HepG2 (cell line): ENCODE results near the gene KRT2. TPM values are rescaled to one million over a fixed set of nuclear protein-coding genes. Genes with fewer than 3 reads are reported as not detected.

Experiments
- ATAC-seq: fragments of 200-7000 bp; cut with Tn5 transposase; 3 replicates; pipeline ENCODE4 v1.9.1; 2020; ENCODE audit warnings: mild to moderate bottlenecking, moderate library complexity
- BruUV-seq: library from RNA; stranded (reverse); fragments of 400-500 nt; replicated peaks from 2 replicates; lab custom pipeline; 2021; lab: Mats Ljungman, UMichigan
- CTCF ChIA-PET: fragments of 300-600 bp; formaldehyde crosslinking; extraction: SDS; loops from one replicate; lab custom pipeline; 2021; ENCODE audit warnings: low total read pairs, inconsistent platforms, low intra/inter-chr PET ratio; lab: Yijun Ruan, JAX
- POLR2A ChIA-PET: fragments of 350-600 bp; sonication (Branson Sonifier 250); formaldehyde crosslinking; loops from one replicate; lab custom pipeline; 2020; ENCODE audit warnings: antibody characterized with exemption, inconsistent platforms; lab: Yijun Ruan, JAX
- DNase-seq: peaks from one replicate; pipeline ENCODE4 v3.0.0-alpha.2; 2015; ENCODE audit warnings: low spot score
- FAIRE-seq: peaks from 3 replicates; lab custom pipeline; 2011; peaks lifted over from hg19 to GRCh38; lab: Jason Lieb, UNC
- H2AFZ ChIP-seq: one replicate; pipeline ENCODE4 v1.6.1; 2011; ENCODE audit warnings: low read length, inconsistent platforms
- H3K27ac ChIP-seq: fragments of 300-600 bp; 3 replicates; pipeline ENCODE4 v1.8.0; 2011; ENCODE audit warnings: mixed run types, mild to moderate bottlenecking, mixed read lengths, low read length, inconsistent platforms; ENCODE audit not compliant: insufficient read depth; ENCODE audit errors: extremely low read length
- H3K27me3 ChIP-seq, 2 experiments: fragments of 200-600 bp in 1 of 2; 2 replicates in 1 of 2; 3 replicates in 1 of 2; pipeline versions ENCODE4 v1.6.0 to v1.8.0; 2011; ENCODE audit warnings: low read length in 2 of 2, mild to moderate bottlenecking in 2 of 2, moderate library complexity in 2 of 2, inconsistent platforms in 1 of 2; ENCODE audit not compliant: insufficient read depth in 2 of 2, control insufficient read depth in 1 of 2
- H3K36me3 ChIP-seq, 2 experiments: fragments of 200-600 bp in 1 of 2; replicated peaks in 1 of 2; 2 replicates in 1 of 2; 3 replicates in 1 of 2; pipeline versions ENCODE4 v1.5.1 to v1.8.0; 2011; ENCODE audit warnings: low read length in 2 of 2, inconsistent platforms in 1 of 2; ENCODE audit not compliant: insufficient read depth in 2 of 2, control insufficient read depth in 1 of 2
- H3K4me1 ChIP-seq: 2 replicates; pipeline ENCODE4 v1.5.1; 2012; ENCODE audit warnings: low read length, inconsistent platforms; ENCODE audit not compliant: insufficient read depth
- H3K4me2 ChIP-seq: 2 replicates; pipeline ENCODE4 v1.6.0; 2011; ENCODE audit warnings: low read depth, low read length, inconsistent platforms
- H3K4me3 ChIP-seq, 3 experiments: fragments of 200-600 bp in 1 of 3; sonication (generic), shearing (Covaris generic) in 1 of 3; replicated peaks in 1 of 3; 2 replicates each; pipeline ENCODE4 v1.5.1; 2011 to 2016; ENCODE audit warnings: low read length in 3 of 3, inconsistent platforms in 2 of 3, low read depth in 2 of 3, mild to moderate bottlenecking in 2 of 3, control low read depth in 1 of 3, mixed read lengths in 1 of 3; ENCODE audit not compliant: insufficient read depth in 1 of 3
- H3K79me2 ChIP-seq: one replicate; pipeline ENCODE4 v1.6.1; 2011; ENCODE audit warnings: low read length, inconsistent platforms; ENCODE audit not compliant: insufficient read depth
- H3K9ac ChIP-seq: 2 replicates; pipeline ENCODE4 v1.6.0; 2011; ENCODE audit warnings: mild to moderate bottlenecking, low read depth, low read length, inconsistent platforms; ENCODE audit not compliant: insufficient read depth
- H3K9me3 ChIP-seq: 2 replicates; pipeline ENCODE4 v1.5.1; 2012; ENCODE audit warnings: mild to moderate bottlenecking, low read length
- H4K20me1 ChIP-seq: 2 replicates; pipeline ENCODE4 v1.6.0; 2011; ENCODE audit warnings: inconsistent platforms, mild to moderate bottlenecking, low read length, moderate library complexity; ENCODE audit not compliant: insufficient read depth
- EZH2 ChIP-seq: conservative IDR thresholded peaks from 2 replicates; pipeline ENCODE4 v1.6.1; 2012; ENCODE audit warnings: mild to moderate bottlenecking, low read depth, low read length, moderate library complexity
- NCOA2 ChIP-seq: sonication (generic); formaldehyde crosslinking; IDR thresholded peaks from 2 replicates; pipeline ENCODE4 v1.8.0; 2022; ENCODE audit warnings: inconsistent platforms
- ONECUT2 ChIP-seq: sonication (generic); formaldehyde crosslinking; IDR thresholded peaks from 2 replicates; pipeline ENCODE4 v1.4.0; 2020; ENCODE audit warnings: missing genetic modification reagents
- SP2 ChIP-seq: sonication (generic); formaldehyde crosslinking; IDR thresholded peaks from 2 replicates; pipeline ENCODE4 v1.5.1; 2020; ENCODE audit warnings: mild to moderate bottlenecking, missing genetic modification reagents
- ZIK1 ChIP-seq: sonication (generic); formaldehyde crosslinking; IDR thresholded peaks from 2 replicates; pipeline ENCODE4 v1.5.0; 2020; ENCODE audit warnings: mild to moderate bottlenecking, low read depth, missing genetic modification reagents, borderline replicate concordance
- ZNF251 ChIP-seq: sonication (generic); formaldehyde crosslinking; IDR thresholded peaks from 2 replicates; pipeline ENCODE4 v1.9.0; 2021; ENCODE audit warnings: mild to moderate bottlenecking, missing genetic modification reagents
- ZNF354B ChIP-seq: sonication (generic); formaldehyde crosslinking; IDR thresholded peaks from 2 replicates; pipeline ENCODE4 v1.8.0; 2022; ENCODE audit warnings: mild to moderate bottlenecking, missing genetic modification reagents
- ZNF605 ChIP-seq: sonication (generic); formaldehyde crosslinking; IDR thresholded peaks from 2 replicates; pipeline ENCODE4 v1.8.0; 2022; ENCODE audit warnings: mild to moderate bottlenecking, missing genetic modification reagents
- ZNF616 ChIP-seq: sonication (generic); formaldehyde crosslinking; IDR thresholded peaks from 2 replicates; pipeline ENCODE4 v1.5.0; 2020; ENCODE audit warnings: low read depth, mild to moderate bottlenecking, missing genetic modification reagents
- ZNF704 ChIP-seq: sonication (generic); formaldehyde crosslinking; IDR thresholded peaks from 2 replicates; pipeline ENCODE4 v1.8.1; 2023; ENCODE audit warnings: mild to moderate bottlenecking, inconsistent platforms, moderate library complexity, missing genetic modification reagents, borderline replicate concordance
- WGBS: methylation state at CpG from one replicate; pipeline ENCODE4 v1.1.6; 2017; ENCODE audit warnings: low lambda C conversion rate; 5-methylcytosine and 5-hydroxymethylcytosine counted together
- in situ Hi-C: cut with HindIII; loops from 2 replicates; pipeline ENCODE4 v1.10.0; 2017; ENCODE audit warnings: low pct_unique_long_range_greater_than_20kb; ENCODE audit not compliant: extremely low pct_ligation_motif_present
- intact Hi-C: fragments of 100-400 bp; cut with micrococcal nuclease; formaldehyde crosslinking; loops from one replicate; pipeline ENCODE4 v1.10.0; 2022; ENCODE audit not compliant: unreplicated experiment
- polyA plus RNA-seq, 8 experiments: library from polyadenylated mRNA; depleted of rRNA in 3 of 8; stranded (reverse) in 7 of 8; unstranded in 1 of 8; fragments of >200 nt; fragmentation: Illumina TruSeq in 4 of 8; extraction: Trizol in 4 of 8; gene quantifications; 2 replicates each; pipeline versions ENCODE4 v1.2.1 to v1.2.3, GENCODE V29; 2011 to 2016; ENCODE audit warnings: low read depth in 4 of 8, missing spikeins in 1 of 8, mixed read lengths in 1 of 8; ENCODE audit not compliant: insufficient read depth in 1 of 8
- total RNA-seq, 5 experiments: library from RNA; depleted of rRNA; stranded (reverse); fragments of >200 nt; fragmentation: Illumina TruSeq; extraction: Trizol; gene quantifications; 2 replicates each; pipeline ENCODE4 v1.2.3, GENCODE V29; 2016; ENCODE audit warnings: low read depth in 1 of 5
- TF ChIP-seq, protein P1 (sequence below): sonication (generic); formaldehyde crosslinking; IDR thresholded peaks from 2 replicates; pipeline ENCODE4 v1.5.0; 2020; ENCODE audit warnings: missing genetic modification reagents
- TF ChIP-seq, protein P2 (sequence below): sonication (generic); formaldehyde crosslinking; IDR thresholded peaks from 2 replicates; pipeline ENCODE4 v1.4.0; 2020; ENCODE audit warnings: missing genetic modification reagents

Gene KRT2
- total and polyA plus RNA-seq, 2 of the 13 experiments (the other 11 are each of a cell fraction or from before 2014, with no cell fraction given) = not detected

DNA sequence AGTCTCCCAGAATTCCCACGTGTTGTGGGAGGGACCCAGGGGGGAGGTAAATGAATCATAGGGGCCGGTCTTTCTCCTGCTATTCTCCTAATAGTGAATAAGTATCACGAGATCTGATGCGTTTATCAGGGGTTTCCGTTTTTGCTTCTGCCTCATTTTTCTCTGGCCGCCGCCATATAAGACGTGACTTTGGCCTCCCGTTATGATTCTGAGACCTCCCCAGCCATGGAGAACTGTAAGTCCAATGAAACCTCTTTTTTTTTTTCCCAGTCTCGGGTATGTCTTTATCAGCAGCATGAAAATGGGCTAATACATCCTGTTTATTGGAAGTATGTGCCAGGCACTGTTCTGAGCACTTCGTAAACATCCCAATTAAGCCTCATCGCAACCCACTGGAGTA lies 51.5 kb downstream of the KRT2 start (continued):
- TF ChIP-seq ONECUT2 (CRISPR knock-in tag) (no peak), ZNF354B (CRISPR knock-in tag) (no peak), EZH2 (no peak), SP2 (CRISPR knock-in tag) (no peak), ZNF605 (no peak), ZNF616 (CRISPR knock-in tag) (no peak), NCOA2 (CRISPR knock-in tag) (no peak), ZIK1 (CRISPR knock-in tag) (no peak)
- TF ChIP-seq, protein P1, sequence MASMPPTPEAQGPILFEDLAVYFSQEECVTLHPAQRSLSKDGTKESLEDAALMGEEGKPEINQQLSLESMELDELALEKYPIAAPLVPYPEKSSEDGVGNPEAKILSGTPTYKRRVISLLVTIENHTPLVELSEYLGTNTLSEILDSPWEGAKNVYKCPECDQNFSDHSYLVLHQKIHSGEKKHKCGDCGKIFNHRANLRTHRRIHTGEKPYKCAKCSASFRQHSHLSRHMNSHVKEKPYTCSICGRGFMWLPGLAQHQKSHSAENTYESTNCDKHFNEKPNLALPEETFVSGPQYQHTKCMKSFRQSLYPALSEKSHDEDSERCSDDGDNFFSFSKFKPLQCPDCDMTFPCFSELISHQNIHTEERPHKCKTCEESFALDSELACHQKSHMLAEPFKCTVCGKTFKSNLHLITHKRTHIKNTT (CRISPR knock-in tag) = no peak
- TF ChIP-seq, protein P2, sequence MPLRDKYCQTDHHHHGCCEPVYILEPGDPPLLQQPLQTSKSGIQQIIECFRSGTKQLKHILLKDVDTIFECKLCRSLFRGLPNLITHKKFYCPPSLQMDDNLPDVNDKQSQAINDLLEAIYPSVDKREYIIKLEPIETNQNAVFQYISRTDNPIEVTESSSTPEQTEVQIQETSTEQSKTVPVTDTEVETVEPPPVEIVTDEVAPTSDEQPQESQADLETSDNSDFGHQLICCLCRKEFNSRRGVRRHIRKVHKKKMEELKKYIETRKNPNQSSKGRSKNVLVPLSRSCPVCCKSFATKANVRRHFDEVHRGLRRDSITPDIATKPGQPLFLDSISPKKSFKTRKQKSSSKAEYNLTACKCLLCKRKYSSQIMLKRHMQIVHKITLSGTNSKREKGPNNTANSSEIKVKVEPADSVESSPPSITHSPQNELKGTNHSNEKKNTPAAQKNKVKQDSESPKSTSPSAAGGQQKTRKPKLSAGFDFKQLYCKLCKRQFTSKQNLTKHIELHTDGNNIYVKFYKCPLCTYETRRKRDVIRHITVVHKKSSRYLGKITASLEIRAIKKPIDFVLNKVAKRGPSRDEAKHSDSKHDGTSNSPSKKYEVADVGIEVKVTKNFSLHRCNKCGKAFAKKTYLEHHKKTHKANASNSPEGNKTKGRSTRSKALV (CRISPR knock-in tag) = no peak

DNA sequence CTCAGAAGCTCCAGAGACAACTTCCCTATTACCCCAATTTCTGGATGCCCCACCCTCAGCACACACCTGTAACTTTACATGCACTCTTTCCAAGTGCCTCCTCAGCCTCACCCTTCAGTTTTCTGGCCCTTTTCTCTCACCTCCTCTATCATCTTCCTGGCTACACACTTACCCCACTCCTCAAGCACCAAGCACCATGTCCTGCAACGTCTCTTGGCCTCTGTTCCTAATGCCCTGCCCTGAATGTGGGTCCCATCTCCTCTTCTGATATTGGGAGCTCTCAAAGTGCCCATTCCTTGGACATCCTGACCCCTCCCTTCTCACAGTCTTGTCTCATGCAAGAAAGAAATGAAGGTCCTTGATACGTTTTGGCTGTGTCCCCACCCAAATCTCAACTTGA lies 51.9 kb downstream of the KRT2 start:
- TF ChIP-seq ZNF704 (no peak), ZNF251 (CRISPR knock-in tag) (no peak)
- TF ChIP-seq, all 625 proteins: peak for 0
- H3K9me3 ChIP-seq = no peaks in the 10 kb centered on the region
- H3K27me3 ChIP-seq = peaks cover 3 to 32% of the 10 kb centered on the region in 2 experiments; a peak in 4 of 5 replicates
- no peak overlapping the region for H3K4me3 ChIP-seq
- H4K20me1 ChIP-seq = no peaks in the 10 kb centered on the region
- ATAC-seq = no peak
- no peak overlapping the region for H3K27ac ChIP-seq
- no TSS peak for BruUV-seq
- H3K4me1 ChIP-seq = no peaks in the 10 kb centered on the region
- 1% methylated on average over 2 of the region's 2 CpGs for WGBS
- FAIRE-seq = no peak
- no peaks in the 10 kb centered on the region for H3K36me3 ChIP-seq
- intact Hi-C loops (no loop called here), in situ Hi-C loops (no loop called here)
- H3K79me2 ChIP-seq = no peaks in the 10 kb centered on the region
- no peak overlapping the region for H3K4me2 ChIP-seq
- H3K9ac ChIP-seq = no peak overlapping the region
- DNase-seq = no peak
- no peak overlapping the region for H2AFZ ChIP-seq
- ChIA-PET POLR2A (no interaction called here), CTCF (no interaction called here)
